Small intestine (tissue), 7 donors: ENCODE results near the gene BEND3. TPM values are rescaled to one million over a fixed set of nuclear protein-coding genes. Genes with fewer than 3 reads are reported as not detected.
A peak's percentile ranks its signal among the peaks of the same experiment; 100 is the strongest.
"Not testable (repeated sequence)": the region's sequence is repeated elsewhere in the genome, so short reads cannot be mapped to it uniquely, and the experiment has no call there.

ENCODE experiments used
- DNase-seq, 2 donors: peaks; one replicate each; pipeline versions ENCODE4 v3.0.0 to v3.0.0-alpha.2; 2013
- FAIRE-seq: peaks from 2 replicates; lab custom pipeline; 2012; peaks lifted over from hg19 to GRCh38; lab: Jason Lieb, UNC
- H3K27ac ChIP-seq, 3 donors: one replicate each; pipeline ENCODE4 v1.5.1; 2013; ENCODE audit warnings: low read length in 2 of 3, mild to moderate bottlenecking in 2 of 3, control low read depth in 1 of 3, inconsistent platforms in 1 of 3, low read depth in 1 of 3, moderate library complexity in 1 of 3
- H3K27me3 ChIP-seq, 3 donors: one replicate each; pipeline ENCODE4 v1.6.1; 2013; ENCODE audit warnings: low read length in 3 of 3, inconsistent platforms in 1 of 3; ENCODE audit not compliant: control insufficient read depth in 3 of 3, insufficient read depth in 3 of 3
- H3K36me3 ChIP-seq, 3 donors: one replicate each; pipeline ENCODE4 v1.6.1; 2013; ENCODE audit warnings: low read length in 3 of 3, inconsistent platforms in 1 of 3, low read depth in 1 of 3, mild to moderate bottlenecking in 1 of 3, moderate library complexity in 1 of 3; ENCODE audit not compliant: control insufficient read depth in 3 of 3, insufficient read depth in 2 of 3
- H3K4me1 ChIP-seq, 3 donors: one replicate each; pipeline ENCODE4 v1.6.1; 2013; ENCODE audit warnings: low read length in 2 of 3, inconsistent platforms in 1 of 3, low read depth in 1 of 3, mild to moderate bottlenecking in 1 of 3, moderate library complexity in 1 of 3; ENCODE audit not compliant: control insufficient read depth in 3 of 3, insufficient read depth in 2 of 3
- H3K4me3 ChIP-seq, 3 donors: one replicate each; pipeline ENCODE4 v1.5.1; 2013; ENCODE audit warnings: low read length in 3 of 3, control low read depth in 1 of 3, inconsistent platforms in 1 of 3, low read depth in 1 of 3, mild to moderate bottlenecking in 1 of 3, moderate library complexity in 1 of 3
- H3K9me3 ChIP-seq, 2 donors: one replicate each; pipeline ENCODE4 v1.6.1; 2013; ENCODE audit warnings: low read depth in 1 of 2, low read length in 1 of 2; ENCODE audit not compliant: control insufficient read depth in 2 of 2, insufficient read depth in 1 of 2
- WGBS, 3 donors: extraction: QIAGEN DNeasy Blood & Tissue Kit; methylation state at CpG; one replicate each; pipeline ENCODE4 v1.1.7; 2013; 5-methylcytosine and 5-hydroxymethylcytosine counted together
- polyA plus RNA-seq, 4 donors: library from polyadenylated mRNA; stranded (reverse) in 3 of 4; unstranded in 1 of 4; fragments of 200-250 nt in 3 of 4; fragments of 120-200 nt in 1 of 4; gene quantifications; one replicate each; pipeline versions ENCODE4 v1.2.1 to v1.2.3, GENCODE V29; 2013
- donor health status: healthy with polysubstance abuse.
- donor health status: control.
- donor health status: control.
- donor health status: Bipolar disorder and iron deficiency.
- donor health status: healthy.

The BEND3 gene
- polyA plus RNA-seq, 4 donors = 0.45 to 5.5 (median 1.8) TPM

DNA sequence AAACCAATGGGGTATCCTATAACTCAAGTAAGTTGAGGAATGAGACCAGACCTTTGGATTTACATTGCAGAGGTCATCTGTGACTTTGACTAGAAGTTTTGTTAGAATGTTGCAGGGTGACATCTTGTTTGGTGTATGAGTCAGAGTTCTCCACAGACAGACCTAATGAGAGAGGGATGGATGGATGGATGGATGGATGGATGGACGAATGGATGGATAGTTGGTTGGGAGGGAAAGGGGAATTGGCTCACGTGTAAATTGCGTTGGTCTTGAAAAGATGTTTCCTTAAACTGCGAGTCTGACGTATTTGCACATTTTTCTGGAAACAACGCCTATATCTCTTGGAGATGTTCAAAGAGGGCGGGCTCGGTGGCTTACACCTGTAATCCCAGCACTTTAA, 88.3 kb downstream of the BEND3 start:
- 94 to 95% (median 94%) methylated on average over 8 of the region's 8 CpGs for WGBS, 3 donors
- H3K4me3 ChIP-seq = no peak overlapping the region
- H3K36me3 ChIP-seq = peaks cover 0 to 4% (median 0%) of the 10 kb centered on the region in 3 donors
- peaks cover 0 to 4% (median 2%) of the 10 kb centered on the region in 3 donors for H3K4me1 ChIP-seq
- DNase-seq = no peak
- no peaks in the 10 kb centered on the region for H3K9me3 ChIP-seq
- no peak for FAIRE-seq
- H3K27me3 ChIP-seq = no peaks in the 10 kb centered on the region
- H3K27ac ChIP-seq = no peak overlapping the region

DNA sequence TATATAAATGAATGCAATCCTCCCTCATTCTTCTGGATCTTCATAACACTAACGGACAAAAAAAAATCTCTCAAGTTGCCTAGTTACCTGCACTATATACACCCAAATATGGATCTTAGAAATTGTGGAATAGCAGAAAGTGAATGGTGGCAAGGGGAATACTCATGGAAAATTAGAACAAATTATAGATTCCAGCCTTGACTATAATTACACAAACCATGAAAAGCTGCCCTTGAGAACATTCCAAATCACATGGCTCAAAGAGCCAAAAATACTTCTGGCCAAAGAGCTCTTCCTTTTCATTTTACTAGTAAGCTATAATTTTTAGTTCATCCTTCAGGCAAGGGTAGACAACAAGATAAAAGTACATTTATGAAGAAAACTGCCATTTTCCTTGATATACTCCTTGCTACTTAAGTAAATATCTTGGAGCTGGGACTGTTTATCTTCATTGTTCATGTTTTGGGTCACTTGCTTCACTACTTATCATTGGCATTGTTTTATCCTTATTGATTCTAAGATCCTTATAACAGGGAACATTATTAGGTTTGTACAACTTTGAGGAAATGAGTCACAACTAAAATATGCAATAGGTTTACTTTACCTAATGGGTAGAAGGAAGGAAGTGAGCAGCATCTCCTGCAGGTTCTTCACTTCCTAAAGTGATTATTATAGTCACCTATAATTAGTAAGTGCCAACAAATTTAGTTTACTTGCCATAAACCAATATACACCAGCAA, 93.7 kb downstream of the BEND3 start:
- no peak for DNase-seq
- no peak for FAIRE-seq

DNA sequence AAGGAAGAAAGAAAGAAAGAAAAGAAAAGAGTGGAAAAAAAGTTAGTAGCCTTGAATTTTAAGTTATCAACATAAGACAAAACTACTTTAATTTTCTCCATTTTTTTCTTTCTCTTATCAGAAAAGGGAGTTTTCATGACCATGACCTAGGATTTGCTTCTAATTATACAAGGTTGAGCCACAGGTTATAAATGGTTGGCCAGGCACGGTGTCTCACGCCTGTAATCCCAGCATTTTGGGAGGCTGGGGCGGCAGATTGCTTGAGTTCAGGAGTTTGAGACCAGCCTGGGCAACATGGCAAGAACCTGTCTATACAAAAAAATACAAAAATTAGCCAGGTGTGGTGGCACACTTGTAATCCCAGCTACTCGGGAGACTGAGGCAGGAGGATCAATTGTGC, 95.1 kb downstream of the BEND3 start:
- Histone ChIP-seq H3K9me3 (no peaks in the 10 kb centered on the region), H3K4me3 (no peak overlapping the region), H3K27me3 (no peaks in the 10 kb centered on the region), H3K4me1 (peaks cover 0 to 4% (median 0%) of the 10 kb centered on the region in 3 donors), H3K36me3 (no peaks in the 10 kb centered on the region), H3K27ac (no peak overlapping the region)
- DNase-seq (peak in 1 of 2 donors; percentile 3), FAIRE-seq (no peak)
- WGBS, 3 donors = 29 to 69% (median 50%) methylated on average over 4 of the region's 4 CpGs

More for the DNA sequence above, 93.7 kb downstream of the BEND3 start:
- 91 to 97% (median 92%) methylated on average over 1 of the region's 1 CpG for WGBS, 3 donors
- H3K36me3 ChIP-seq = no peaks in the 10 kb centered on the region
- H3K27me3 ChIP-seq = no peaks in the 10 kb centered on the region
- no peak overlapping the region for H3K27ac ChIP-seq
- no peaks in the 10 kb centered on the region for H3K9me3 ChIP-seq
- H3K4me1 ChIP-seq = peaks cover 0 to 4% (median 0%) of the 10 kb centered on the region in 3 donors
- no peak overlapping the region for H3K4me3 ChIP-seq

DNA sequence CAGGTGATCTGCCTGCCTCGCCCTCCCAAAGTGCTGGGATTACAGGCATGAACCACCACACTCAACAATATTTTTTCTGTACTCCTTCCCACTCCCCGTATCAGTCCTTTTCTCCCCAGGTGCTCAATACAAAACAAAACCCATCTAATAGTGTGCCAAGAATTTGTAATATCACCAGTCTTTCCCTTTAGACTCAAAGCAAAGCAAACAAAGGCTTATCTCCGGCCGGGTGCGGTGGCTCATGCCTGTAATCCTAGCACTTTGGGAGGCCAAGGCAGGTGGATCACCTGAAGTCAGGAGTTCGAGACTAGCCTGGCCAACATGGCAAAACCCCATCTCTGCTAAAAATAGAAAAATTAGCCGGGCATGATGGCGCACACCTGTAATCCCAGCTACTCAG, 95.7 kb downstream of the BEND3 start:
- H3K4me3 ChIP-seq, H3K27ac ChIP-seq, H3K9me3 ChIP-seq, FAIRE-seq, H3K27me3 ChIP-seq, H3K36me3 ChIP-seq, H3K4me1 ChIP-seq: not testable (repeated sequence)
- WGBS, 3 donors = 17 to 64% (median 37%) methylated on average over 8 of the region's 8 CpGs
- peak in 1 of 2 donors; percentile 9 for DNase-seq

DNA sequence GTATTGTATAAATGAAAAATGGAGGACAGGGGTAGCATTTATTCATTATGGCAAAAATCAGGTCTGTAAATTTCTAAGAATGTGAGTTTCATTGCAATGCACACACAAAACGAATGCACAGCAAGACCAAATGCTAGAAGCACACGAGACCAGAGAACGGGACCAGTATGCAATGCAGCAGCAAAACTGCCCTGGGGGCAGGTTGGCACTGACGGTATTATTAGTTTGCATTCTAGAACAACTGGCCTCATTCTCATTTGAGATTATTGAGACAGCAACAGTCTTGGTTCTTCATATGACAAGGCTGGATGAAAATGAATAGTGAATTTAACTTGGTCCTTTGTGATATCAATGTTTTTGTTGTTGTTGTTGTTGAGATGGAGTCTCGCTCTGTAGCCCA, 96.3 kb downstream of the BEND3 start:
- WGBS, 3 donors = 89 to 93% (median 92%) methylated on average over 5 of the region's 5 CpGs
- H3K4me3 ChIP-seq = no peak overlapping the region
- no peak overlapping the region for H3K27ac ChIP-seq
- peaks cover 0 to 4% (median 0%) of the 10 kb centered on the region in 3 donors for H3K4me1 ChIP-seq
- H3K36me3 ChIP-seq = no peaks in the 10 kb centered on the region
- no peak for FAIRE-seq
- no peak for DNase-seq
- no peaks in the 10 kb centered on the region for H3K27me3 ChIP-seq
- H3K9me3 ChIP-seq = no peaks in the 10 kb centered on the region

Other genes with a start within 250 kb of the BEND3 start
- 100 to 1,000 TPM in 1 of 4 donors, 10 to 100 TPM in 3; 41.1 to 436 (median 92.6) TPM for gene CD24, start 140.8 kb downstream of the BEND3 start, polyA plus RNA-seq
- 10 to 100 TPM; 31.9 to 54.3 (median 35.3) TPM for gene MTRES1, start 87.3 kb downstream of the BEND3 start, polyA plus RNA-seq